Tibial nerve (tissue), 4 donors: ENCODE results near the gene NBAS.

Experiments
- CTCF ChIP-seq, 5 experiments: fragments of 200-600 bp in 3 of 5; fragments of 450-650 bp in 2 of 5; sonication (generic) in 3 of 5; IDR thresholded peaks; one replicate each; pipeline ENCODE4 v1.5.1; 2016 to 2019; ENCODE audit warnings: antibody characterized with exemption in 5 of 5, mild to moderate bottlenecking in 3 of 5, moderate library complexity in 2 of 5
- EP300 ChIP-seq, 2 donors: sonication (generic); formaldehyde crosslinking; IDR thresholded peaks; one replicate each; pipeline ENCODE4 v1.6.1; 2017; ENCODE audit warnings: antibody characterized with exemption in 2 of 2, mild to moderate bottlenecking in 1 of 2
- POLR2A ChIP-seq, 2 donors: fragments of 450-650 bp; IDR thresholded peaks; one replicate each; pipeline ENCODE4 v1.6.1; 2017; ENCODE audit warnings: antibody characterized with exemption in 2 of 2, mild to moderate bottlenecking in 2 of 2, moderate library complexity in 2 of 2

GRCh38 chr2:15521641-15522181 lies 39.4 kb downstream of the NBAS start:
- TF ChIP-seq EP300 (IDR thresholded peaks at IDR 0.05) (no peak), CTCF (IDR thresholded peaks at IDR 0.05) (no peak), POLR2A (IDR thresholded peaks at IDR 0.05) (no peak)
